Measurements from ENCODE around the gene TICRR. TPM values are rescaled to one million over a fixed set of nuclear protein-coding genes. Genes with fewer than 3 reads are reported as not detected.

Gene TICRR
- total and polyA plus RNA-seq, 4 donors = under 0.01 to 7.3 (median 0.15) TPM

- DNase-seq (ENCODE audit: low spot score) = no peak
- no peaks in the 10 kb centered on the region for H3K27me3 ChIP-seq (ENCODE audit: control insufficient read depth in 4 of 4, insufficient read depth in 4 of 4, low read length in 3 of 4)
- no peaks in the 10 kb centered on the region for H3K36me3 ChIP-seq (ENCODE audit: control insufficient read depth in 4 of 4, insufficient read depth in 3 of 4, low read depth in 1 of 4, low read length in 3 of 4)
- WGBS = 97% methylated on average over 8 of the region's 8 CpGs
- no peak for TF ChIP-seq TAF1 (conservative IDR thresholded peaks at IDR 0.05)
- TF ChIP-seq RXRA (IDR thresholded peaks at IDR 0.05) = no peak
- no peak for TF ChIP-seq ZBTB33 (IDR thresholded peaks at IDR 0.05)
- TF ChIP-seq, protein P1, sequence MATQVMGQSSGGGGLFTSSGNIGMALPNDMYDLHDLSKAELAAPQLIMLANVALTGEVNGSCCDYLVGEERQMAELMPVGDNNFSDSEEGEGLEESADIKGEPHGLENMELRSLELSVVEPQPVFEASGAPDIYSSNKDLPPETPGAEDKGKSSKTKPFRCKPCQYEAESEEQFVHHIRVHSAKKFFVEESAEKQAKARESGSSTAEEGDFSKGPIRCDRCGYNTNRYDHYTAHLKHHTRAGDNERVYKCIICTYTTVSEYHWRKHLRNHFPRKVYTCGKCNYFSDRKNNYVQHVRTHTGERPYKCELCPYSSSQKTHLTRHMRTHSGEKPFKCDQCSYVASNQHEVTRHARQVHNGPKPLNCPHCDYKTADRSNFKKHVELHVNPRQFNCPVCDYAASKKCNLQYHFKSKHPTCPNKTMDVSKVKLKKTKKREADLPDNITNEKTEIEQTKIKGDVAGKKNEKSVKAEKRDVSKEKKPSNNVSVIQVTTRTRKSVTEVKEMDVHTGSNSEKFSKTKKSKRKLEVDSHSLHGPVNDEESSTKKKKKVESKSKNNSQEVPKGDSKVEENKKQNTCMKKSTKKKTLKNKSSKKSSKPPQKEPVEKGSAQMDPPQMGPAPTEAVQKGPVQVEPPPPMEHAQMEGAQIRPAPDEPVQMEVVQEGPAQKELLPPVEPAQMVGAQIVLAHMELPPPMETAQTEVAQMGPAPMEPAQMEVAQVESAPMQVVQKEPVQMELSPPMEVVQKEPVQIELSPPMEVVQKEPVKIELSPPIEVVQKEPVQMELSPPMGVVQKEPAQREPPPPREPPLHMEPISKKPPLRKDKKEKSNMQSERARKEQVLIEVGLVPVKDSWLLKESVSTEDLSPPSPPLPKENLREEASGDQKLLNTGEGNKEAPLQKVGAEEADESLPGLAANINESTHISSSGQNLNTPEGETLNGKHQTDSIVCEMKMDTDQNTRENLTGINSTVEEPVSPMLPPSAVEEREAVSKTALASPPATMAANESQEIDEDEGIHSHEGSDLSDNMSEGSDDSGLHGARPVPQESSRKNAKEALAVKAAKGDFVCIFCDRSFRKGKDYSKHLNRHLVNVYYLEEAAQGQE (IDR thresholded peaks at IDR 0.05) = no peak
- no peak for TF ChIP-seq HNF4A (conservative IDR thresholded peaks at IDR 0.05)
- TF ChIP-seq NR2F2 (IDR thresholded peaks at IDR 0.05) = no peak
- no peak for TF ChIP-seq FOXA1 (IDR thresholded peaks at IDR 0.05)
- no peak for TF ChIP-seq GABPA (IDR thresholded peaks at IDR 0.05 in 1 of 2, conservative IDR thresholded peaks at IDR 0.05 in 1 of 2)
- TF ChIP-seq YY1 (IDR thresholded peaks at IDR 0.05) = no peak
- TF ChIP-seq EGR1 (IDR thresholded peaks at IDR 0.05; ENCODE audit: low read depth in 2 of 2) = no peak
- no peak for TF ChIP-seq CTCF (IDR thresholded peaks at IDR 0.05; ENCODE audit: low read depth, low read length, missing input control)
- TF ChIP-seq JUND (IDR thresholded peaks at IDR 0.05) = no peak
- TF ChIP-seq FOXA2 (IDR thresholded peaks at IDR 0.05) = no peak
- TF ChIP-seq, protein P2, sequence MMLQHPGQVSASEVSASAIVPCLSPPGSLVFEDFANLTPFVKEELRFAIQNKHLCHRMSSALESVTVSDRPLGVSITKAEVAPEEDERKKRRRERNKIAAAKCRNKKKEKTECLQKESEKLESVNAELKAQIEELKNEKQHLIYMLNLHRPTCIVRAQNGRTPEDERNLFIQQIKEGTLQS (IDR thresholded peaks at IDR 0.05) = no peak
- no peak for TF ChIP-seq RAD21 (IDR thresholded peaks at IDR 0.05)
- no peak for TF ChIP-seq HNF4G (IDR thresholded peaks at IDR 0.05)
- TF ChIP-seq SP1 (IDR thresholded peaks at IDR 0.05) = no peak
- H3K27ac ChIP-seq (ENCODE audit: low read depth in 1 of 2, low read length in 2 of 2) = no peak overlapping the region
- no peaks in the 10 kb centered on the region for H3K9me3 ChIP-seq (ENCODE audit: control insufficient read depth in 4 of 4, low read length in 3 of 4)
- no peak overlapping the region for H3K4me3 ChIP-seq (ENCODE audit: low read depth in 1 of 3, low read length in 3 of 3)
- H3K4me1 ChIP-seq (ENCODE audit: control insufficient read depth in 4 of 4, insufficient read depth in 4 of 4, low read length in 3 of 4) = peaks cover 3 to 9% (median 4%) of the 10 kb centered on the region in 4 donors
- H3K9ac ChIP-seq (ENCODE audit: low read depth in 1 of 2, low read length in 2 of 2) = no peak overlapping the region
Measured at GRCh38 chr15:89645680-89646079, 70.4 kb downstream of the TICRR start.

Measured in liver (tissue), 9 donors.